Panc1 (cell line): ENCODE results near the gene NUBP2.

ENCODE experiments used
- CTCF ChIP-seq: fragments of 450-650 bp; IDR thresholded peaks from 2 replicates; pipeline ENCODE4 v1.5.1; 2017; ENCODE audit warnings: mild to moderate bottlenecking
- POLR2AphosphoS5 ChIP-seq: IDR thresholded peaks from 2 replicates; pipeline ENCODE4 v1.6.1; 2012; ENCODE audit warnings: mild to moderate bottlenecking, low read depth, low read length, moderate library complexity

DNA sequence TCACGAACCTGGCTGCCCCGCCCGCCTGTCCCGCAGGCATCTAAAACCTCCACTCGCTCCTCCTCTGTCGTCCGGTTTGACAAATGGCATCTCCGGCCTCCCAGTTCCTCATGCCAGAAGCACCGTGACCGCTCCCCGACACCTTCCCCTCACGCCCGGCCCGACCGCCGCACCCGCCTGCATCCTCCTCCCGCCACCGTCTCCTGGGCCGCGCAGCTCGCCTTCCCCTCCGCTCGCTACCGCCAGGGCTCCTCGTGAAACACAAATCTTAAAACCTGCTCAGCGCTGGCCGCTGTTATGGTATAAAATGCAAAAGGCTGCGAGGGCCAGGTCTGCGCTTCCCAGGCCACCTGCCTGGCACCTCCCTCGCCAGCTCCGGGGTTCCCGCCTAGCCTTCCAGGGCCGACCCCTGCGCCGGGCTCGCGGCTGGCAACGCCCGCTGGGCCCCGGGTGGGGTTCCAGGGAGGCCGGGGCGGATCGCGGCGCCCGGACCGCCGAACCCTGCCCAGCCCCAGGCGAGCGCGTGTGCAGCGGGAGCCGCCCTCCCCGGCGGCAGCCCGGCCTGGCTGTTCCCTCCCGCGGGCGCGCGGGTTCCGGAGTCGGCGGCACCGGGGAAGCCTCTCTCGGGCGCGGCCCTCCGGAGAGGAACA is 877 bp upstream of the NUBP2 start:
- TF ChIP-seq CTCF (no peak), POLR2AphosphoS5 (peak; percentile 18; the same call in 1 of the 2 replicates)
